ENCODE measurements around the gene PSMB7.
A peak's percentile ranks its signal among the peaks of the same experiment; 100 is the strongest.

Gene PSMB7

GRCh38 chr9:124373386-124373785 is 41.9 kb downstream of the PSMB7 start:
- Histone ChIP-seq H3K36me3 (ENCODE audit: insufficient read depth, low read length) (peaks cover 45% of the 10 kb centered on the region), H3K4me3 (no peak overlapping the region), H3K9me3 (ENCODE audit: low read depth, low read length) (peaks cover 4% of the 10 kb centered on the region), H3K27ac (no peak overlapping the region), H3K9ac (ENCODE audit: insufficient read length) (no peak overlapping the region)
- TF ChIP-seq POLR2AphosphoS5 (IDR thresholded peaks at IDR 0.05; ENCODE audit: borderline replicate concordance, low read depth, low read length), result no peak
- TF ChIP-seq FOXP2 (optimal IDR thresholded peaks at IDR 0.05; ENCODE audit: control extremely low read depth, extremely low read length, insufficient read depth), result no peak
- no peak for TF ChIP-seq EZH2 (IDR thresholded peaks at IDR 0.05)
- no peak for DNase-seq (ENCODE audit: low read depth, low spot score)

- peaks cover 35% of the 10 kb centered on the region for H3K36me3 ChIP-seq (ENCODE audit: insufficient read depth, low read length)
- DNase-seq (ENCODE audit: low read depth, low spot score), result no peak
Observed at GRCh38 chr9:124372038-124372437, 43.2 kb downstream of the PSMB7 start.

GRCh38 chr9:124370896-124371582 is 44.2 kb downstream of the PSMB7 start:
- Histone ChIP-seq H3K9me3 (ENCODE audit: low read depth, low read length) (peaks cover 4% of the 10 kb centered on the region), H3K4me3 (no peak overlapping the region), H3K27ac (no peak overlapping the region), H3K9ac (ENCODE audit: insufficient read length) (no peak overlapping the region), H3K36me3 (ENCODE audit: insufficient read depth, low read length) (peaks cover 25% of the 10 kb centered on the region)
- peak; percentile 18 for DNase-seq (ENCODE audit: low read depth, low spot score)
- TF ChIP-seq EZH2 (IDR thresholded peaks at IDR 0.05), result no peak
- no peak for TF ChIP-seq FOXP2 (optimal IDR thresholded peaks at IDR 0.05; ENCODE audit: control extremely low read depth, extremely low read length, insufficient read depth)
- no peak for TF ChIP-seq POLR2AphosphoS5 (IDR thresholded peaks at IDR 0.05; ENCODE audit: borderline replicate concordance, low read depth, low read length)

More at GRCh38 chr9:124372038-124372437, 43.2 kb downstream of the PSMB7 start:
- Histone ChIP-seq H3K27ac (no peak overlapping the region), H3K9me3 (ENCODE audit: low read depth, low read length) (peaks cover 4% of the 10 kb centered on the region), H3K9ac (ENCODE audit: insufficient read length) (no peak overlapping the region), H3K4me3 (no peak overlapping the region)
- TF ChIP-seq EZH2 (IDR thresholded peaks at IDR 0.05) (no peak), FOXP2 (optimal IDR thresholded peaks at IDR 0.05; ENCODE audit: control extremely low read depth, extremely low read length, insufficient read depth) (no peak), POLR2AphosphoS5 (IDR thresholded peaks at IDR 0.05; ENCODE audit: borderline replicate concordance, low read depth, low read length) (no peak)

- no peak overlapping the region for H3K9ac ChIP-seq (ENCODE audit: insufficient read length)
- no peak for DNase-seq (ENCODE audit: low read depth, low spot score)
- TF ChIP-seq EZH2 (IDR thresholded peaks at IDR 0.05) (no peak), FOXP2 (optimal IDR thresholded peaks at IDR 0.05; ENCODE audit: control extremely low read depth, extremely low read length, insufficient read depth) (no peak), POLR2AphosphoS5 (IDR thresholded peaks at IDR 0.05; ENCODE audit: borderline replicate concordance, low read depth, low read length) (no peak)
- H3K9me3 ChIP-seq (ENCODE audit: low read depth, low read length), result peaks cover 4% of the 10 kb centered on the region
- peaks cover 9% of the 10 kb centered on the region for H3K36me3 ChIP-seq (ENCODE audit: insufficient read depth, low read length)
- no peak overlapping the region for H3K4me3 ChIP-seq
- no peak overlapping the region for H3K27ac ChIP-seq
Observed at GRCh38 chr9:124369231-124369797, 45.9 kb downstream of the PSMB7 start.

- TF ChIP-seq EZH2 (IDR thresholded peaks at IDR 0.05), result no peak
- TF ChIP-seq POLR2AphosphoS5 (IDR thresholded peaks at IDR 0.05; ENCODE audit: borderline replicate concordance, low read depth, low read length), result no peak
- TF ChIP-seq FOXP2 (optimal IDR thresholded peaks at IDR 0.05; ENCODE audit: control extremely low read depth, extremely low read length, insufficient read depth), result no peak
- Histone ChIP-seq H3K9me3 (ENCODE audit: low read depth, low read length) (no peaks in the 10 kb centered on the region), H3K4me3 (no peak overlapping the region), H3K36me3 (ENCODE audit: insufficient read depth, low read length) (peaks cover 3% of the 10 kb centered on the region), H3K9ac (ENCODE audit: insufficient read length) (no peak overlapping the region), H3K27ac (no peak overlapping the region)
- DNase-seq (ENCODE audit: low read depth, low spot score), result no peak
Observed at GRCh38 chr9:124368692-124369091, 46.5 kb downstream of the PSMB7 start.

- Histone ChIP-seq H3K36me3 (ENCODE audit: insufficient read depth, low read length) (no peaks in the 10 kb centered on the region; the same call in 1 of the 2 replicates), H3K4me3 (no peak overlapping the region), H3K9ac (ENCODE audit: insufficient read length) (no peak overlapping the region), H3K27ac (no peak overlapping the region), H3K9me3 (ENCODE audit: low read depth, low read length) (no peaks in the 10 kb centered on the region)
- TF ChIP-seq FOXP2 (optimal IDR thresholded peaks at IDR 0.05; ENCODE audit: control extremely low read depth, extremely low read length, insufficient read depth), result no peak
- TF ChIP-seq EZH2 (IDR thresholded peaks at IDR 0.05), result no peak
- TF ChIP-seq POLR2AphosphoS5 (IDR thresholded peaks at IDR 0.05; ENCODE audit: borderline replicate concordance, low read depth, low read length), result no peak
- DNase-seq (ENCODE audit: low read depth, low spot score), result no peak
Observed at GRCh38 chr9:124366476-124367220, 48.6 kb downstream of the PSMB7 start.

- no peak overlapping the region for H3K4me3 ChIP-seq
- TF ChIP-seq POLR2AphosphoS5 (IDR thresholded peaks at IDR 0.05; ENCODE audit: borderline replicate concordance, low read depth, low read length) (no peak), EZH2 (IDR thresholded peaks at IDR 0.05) (no peak), FOXP2 (optimal IDR thresholded peaks at IDR 0.05; ENCODE audit: control extremely low read depth, extremely low read length, insufficient read depth) (no peak)
Observed at GRCh38 chr9:124365036-124365435, 50.2 kb downstream of the PSMB7 start.

GRCh38 chr9:124364141-124364540 is 51.1 kb downstream of the PSMB7 start:
- Histone ChIP-seq H3K4me3 (no peak overlapping the region), H3K9ac (ENCODE audit: insufficient read length) (no peak overlapping the region), H3K27ac (no peak overlapping the region), H3K9me3 (ENCODE audit: low read depth, low read length) (no peaks in the 10 kb centered on the region), H3K36me3 (ENCODE audit: insufficient read depth, low read length) (no peaks in the 10 kb centered on the region; the same call in 1 of the 2 replicates)
- TF ChIP-seq EZH2 (IDR thresholded peaks at IDR 0.05), result no peak
- no peak for TF ChIP-seq POLR2AphosphoS5 (IDR thresholded peaks at IDR 0.05; ENCODE audit: borderline replicate concordance, low read depth, low read length)
- no peak for TF ChIP-seq FOXP2 (optimal IDR thresholded peaks at IDR 0.05; ENCODE audit: control extremely low read depth, extremely low read length, insufficient read depth)
- DNase-seq (ENCODE audit: low read depth, low spot score), result no peak

More at GRCh38 chr9:124365036-124365435, 50.2 kb downstream of the PSMB7 start:
- H3K36me3 ChIP-seq (ENCODE audit: insufficient read depth, low read length), result no peaks in the 10 kb centered on the region; the same call in 1 of the 2 replicates
- H3K9ac ChIP-seq (ENCODE audit: insufficient read length), result no peak overlapping the region
- no peaks in the 10 kb centered on the region for H3K9me3 ChIP-seq (ENCODE audit: low read depth, low read length)
- H3K27ac ChIP-seq, result no peak overlapping the region
- no peak for DNase-seq (ENCODE audit: low read depth, low spot score)

Measured in SK-N-MC (cell line).